Spleen (tissue), 7 donors: ENCODE measurements around the gene LINGO1.

Source experiments
- POLR2A ChIP-seq, 3 donors: fragments of 450-650 bp; IDR thresholded peaks; one replicate each; pipeline ENCODE4 v1.5.1; 2017; ENCODE audit warnings: antibody characterized with exemption in 3 of 3, mild to moderate bottlenecking in 1 of 3
- POLR2AphosphoS5 ChIP-seq, 3 donors: sonication (generic); formaldehyde crosslinking; IDR thresholded peaks; one replicate each; pipeline ENCODE4 v1.5.1; 2017; ENCODE audit warnings: antibody characterized with exemption in 3 of 3
- TF ChIP-seq, protein P1 (sequence below), 11 experiments: fragments of 200-600 bp in 7 of 11; fragments of 450-650 bp in 4 of 11; sonication (generic) in 4 of 11; IDR thresholded peaks in 8 of 11; conservative IDR thresholded peaks in 3 of 11; 1 replicate in 7 of 11; 2 replicates in 4 of 11; pipeline versions ENCODE4 v1.4.0 to v1.8.0; 2016 to 2021; ENCODE audit warnings: antibody characterized with exemption in 11 of 11, inconsistent platforms in 4 of 11, mild to moderate bottlenecking in 1 of 11
- donor health status: DM: no; HTN: no; CAD: no; lungs with moderate emphysema.
- donor health status: DM: no; HTN: no; CAD: no.
- donor health status: DM: no; HTN: no; CAD: no.

DNA sequence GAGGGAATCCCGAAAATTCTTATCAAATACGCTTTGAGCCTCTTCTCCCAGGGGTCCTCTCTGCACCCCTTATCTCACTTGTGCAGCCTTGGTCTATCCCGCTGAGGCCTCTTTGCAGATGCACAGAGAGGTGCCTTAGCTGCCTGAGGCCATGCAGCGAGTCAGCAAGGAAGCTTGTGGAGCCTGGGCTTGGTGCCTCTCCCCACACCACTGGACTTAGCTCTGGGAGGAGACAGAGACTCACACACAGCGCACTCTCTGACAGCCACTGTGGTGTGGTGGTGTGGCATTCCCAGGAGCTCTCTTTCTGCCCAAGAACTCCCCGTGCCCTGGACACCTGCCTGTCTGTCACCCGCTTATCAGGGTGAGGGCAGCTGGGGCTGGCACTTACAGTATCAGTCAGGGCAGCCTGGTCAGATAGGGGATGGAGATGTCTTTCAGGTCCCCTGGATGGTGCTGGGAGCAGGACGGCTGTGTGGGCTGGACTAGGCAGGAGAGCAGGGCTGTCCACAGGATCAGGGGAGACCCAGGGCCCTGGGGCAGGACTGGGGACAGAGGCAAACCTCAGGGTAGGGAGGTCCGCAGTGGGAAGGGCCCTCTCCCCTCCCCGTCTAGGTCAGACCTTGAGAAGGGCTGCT is 10.2 kb upstream of the LINGO1 start:
- TF ChIP-seq POLR2A (IDR thresholded peaks at IDR 0.05): no peak
- TF ChIP-seq, protein P1, sequence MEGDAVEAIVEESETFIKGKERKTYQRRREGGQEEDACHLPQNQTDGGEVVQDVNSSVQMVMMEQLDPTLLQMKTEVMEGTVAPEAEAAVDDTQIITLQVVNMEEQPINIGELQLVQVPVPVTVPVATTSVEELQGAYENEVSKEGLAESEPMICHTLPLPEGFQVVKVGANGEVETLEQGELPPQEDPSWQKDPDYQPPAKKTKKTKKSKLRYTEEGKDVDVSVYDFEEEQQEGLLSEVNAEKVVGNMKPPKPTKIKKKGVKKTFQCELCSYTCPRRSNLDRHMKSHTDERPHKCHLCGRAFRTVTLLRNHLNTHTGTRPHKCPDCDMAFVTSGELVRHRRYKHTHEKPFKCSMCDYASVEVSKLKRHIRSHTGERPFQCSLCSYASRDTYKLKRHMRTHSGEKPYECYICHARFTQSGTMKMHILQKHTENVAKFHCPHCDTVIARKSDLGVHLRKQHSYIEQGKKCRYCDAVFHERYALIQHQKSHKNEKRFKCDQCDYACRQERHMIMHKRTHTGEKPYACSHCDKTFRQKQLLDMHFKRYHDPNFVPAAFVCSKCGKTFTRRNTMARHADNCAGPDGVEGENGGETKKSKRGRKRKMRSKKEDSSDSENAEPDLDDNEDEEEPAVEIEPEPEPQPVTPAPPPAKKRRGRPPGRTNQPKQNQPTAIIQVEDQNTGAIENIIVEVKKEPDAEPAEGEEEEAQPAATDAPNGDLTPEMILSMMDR (IDR thresholded peaks at IDR 0.05 in 8 of 11, conservative IDR thresholded peaks at IDR 0.05 in 3 of 11): no peak
- TF ChIP-seq POLR2AphosphoS5 (IDR thresholded peaks at IDR 0.05): no peak
